B cell (primary cell): ENCODE results near the gene CUL4B. TPM values are rescaled to one million over a fixed set of nuclear protein-coding genes. Genes with fewer than 3 reads are reported as not detected.

ENCODE experiments used
- ATAC-seq: fragments of 200-7000 bp; cut with Tn5 transposase; one replicate; pipeline ENCODE4 v1.10.0; 2021; ENCODE audit warnings: low read depth, mild to moderate bottlenecking, moderate number of reproducible peaks, moderate library complexity
- CTCF ChIA-PET: fragments of 350-600 bp; sonication (Branson Sonifier 250); formaldehyde crosslinking; loops from one replicate; lab custom pipeline; 2021; ENCODE audit warnings: antibody characterized with exemption, inconsistent platforms; lab: Charles Lee
- POLR2A ChIA-PET: fragments of 350-600 bp; sonication (Branson Sonifier 250); formaldehyde crosslinking; loops from one replicate; lab custom pipeline; 2021; ENCODE audit warnings: antibody characterized with exemption; lab: Charles Lee
- DNase-seq: peaks from one replicate; pipeline ENCODE4 v3.0.0; 2013
- H2AFZ ChIP-seq: 2 replicates; pipeline ENCODE4 v1.6.1; 2012; ENCODE audit warnings: mild to moderate bottlenecking, low read depth, low read length; ENCODE audit not compliant: insufficient read depth, poor library complexity, severe bottlenecking
- H3K27ac ChIP-seq, 2 donors: 1 replicate in 1 of 2; 2 replicates in 1 of 2; pipeline ENCODE4 v1.5.1; 2012 to 2013; ENCODE audit warnings: low read length in 2 of 2, mild to moderate bottlenecking in 2 of 2, moderate library complexity in 1 of 2
- H3K27me3 ChIP-seq, 4 experiments: fragments of 200-600 bp in 1 of 4; sonication (generic) in 1 of 4; replicated peaks in 1 of 4; 1 replicate in 2 of 4; 2 replicates in 2 of 4; pipeline versions ENCODE4 v1.6.1 to v1.7.0; 2013 to 2016; ENCODE audit warnings: low read length in 3 of 4, mild to moderate bottlenecking in 2 of 4, mixed read lengths in 1 of 4, moderate library complexity in 1 of 4; ENCODE audit not compliant: insufficient read depth in 4 of 4, control insufficient read depth in 3 of 4; ENCODE audit errors: control extremely low read depth in 1 of 4
- H3K36me3 ChIP-seq, 2 experiments: replicated peaks in 1 of 2; 1 replicate in 1 of 2; 2 replicates in 1 of 2; pipeline versions ENCODE4 v1.6.1 to v1.7.1; 2013; ENCODE audit warnings: low read length in 1 of 2; ENCODE audit not compliant: insufficient read depth in 2 of 2, control insufficient read depth in 1 of 2; ENCODE audit errors: control extremely low read depth in 1 of 2, extremely low read depth in 1 of 2
- H3K4me1 ChIP-seq, 2 donors: fragments of 200-600 bp in 1 of 2; sonication (generic) in 1 of 2; 1 replicate in 1 of 2; 2 replicates in 1 of 2; pipeline versions ENCODE4 v1.5.1 to v1.6.1; 2013 to 2017; ENCODE audit warnings: low read length in 2 of 2; ENCODE audit not compliant: control insufficient read depth in 2 of 2, insufficient read depth in 2 of 2
- H3K4me2 ChIP-seq: replicated peaks from 2 replicates; pipeline ENCODE3; 2012; ENCODE audit warnings: mild to moderate bottlenecking, low read depth, low read length; ENCODE audit not compliant: poor library complexity, severe bottlenecking
- H3K4me3 ChIP-seq, 5 experiments: fragments of 200-600 bp in 1 of 5; sonication (generic) in 1 of 5; 1 replicate in 3 of 5; 2 replicates in 2 of 5; pipeline versions ENCODE4 v1.5.1 to v1.7.0; 2011 to 2016; ENCODE audit warnings: low read length in 4 of 5, mild to moderate bottlenecking in 4 of 5, low read depth in 2 of 5, control low read depth in 1 of 5, moderate library complexity in 1 of 5; ENCODE audit not compliant: insufficient read depth in 1 of 5; ENCODE audit errors: control extremely low read depth in 1 of 5, extremely low read depth in 1 of 5
- H3K79me2 ChIP-seq: fragments of 200-600 bp; sonication (generic); one replicate; pipeline ENCODE4 v1.6.0; 2016; ENCODE audit warnings: low read length; ENCODE audit not compliant: control insufficient read depth, insufficient read depth
- H3K9ac ChIP-seq: fragments of 200-600 bp; sonication (generic); 2 replicates; pipeline ENCODE4 v1.6.1; 2017; ENCODE audit warnings: mild to moderate bottlenecking, low read length, moderate library complexity
- H3K9me3 ChIP-seq, 3 donors: one replicate each; pipeline versions ENCODE4 v1.6.1 to v1.7.1; 2013; ENCODE audit warnings: low read length in 2 of 3; ENCODE audit not compliant: control insufficient read depth in 2 of 3, insufficient read depth in 1 of 3; ENCODE audit errors: control extremely low read depth in 1 of 3
- H4K20me1 ChIP-seq: 2 replicates; pipeline ENCODE4 v1.6.0; 2012; ENCODE audit warnings: mild to moderate bottlenecking, low read length; ENCODE audit not compliant: insufficient read depth, control insufficient read depth, poor library complexity, severe bottlenecking
- H3K27ac Mint-ChIP-seq: one replicate; pipeline ENCODE4 v1.8.0; 2021; ENCODE audit warnings: mixed read lengths
- H3K27me3 Mint-ChIP-seq: one replicate; pipeline ENCODE4 v1.8.0; 2021; ENCODE audit warnings: mixed read lengths
- H3K4me1 Mint-ChIP-seq: one replicate; pipeline ENCODE4 v1.8.0; 2021; ENCODE audit warnings: mixed read lengths
- H3K4me3 Mint-ChIP-seq: one replicate; pipeline ENCODE4 v1.8.0; 2021; ENCODE audit warnings: mixed read lengths
- H3K9me3 Mint-ChIP-seq: one replicate; pipeline ENCODE4 v1.8.0; 2022; ENCODE audit warnings: mixed read lengths; ENCODE audit not compliant: insufficient read depth
- CTCF ChIP-seq: fragments of 200-600 bp; IDR thresholded peaks from one replicate; pipeline ENCODE4 v1.8.0; 2022; ENCODE audit warnings: antibody characterized with exemption, mild to moderate bottlenecking
- EZH2 ChIP-seq: IDR thresholded peaks from 2 replicates; pipeline ENCODE4 v1.6.1; 2012; ENCODE audit warnings: borderline replicate concordance, low read depth, mild to moderate bottlenecking, moderate library complexity, low read length; ENCODE audit not compliant: insufficient read depth, poor library complexity, severe bottlenecking
- WGBS: methylation state at CpG from one replicate; pipeline ENCODE4 v1.1.5; 2013; ENCODE audit warnings: missing lambda C conversion rate; ENCODE audit not compliant: insufficient coverage; 5-methylcytosine and 5-hydroxymethylcytosine counted together
- intact Hi-C: fragments of 100-400 bp; cut with micrococcal nuclease; formaldehyde crosslinking; loops from one replicate; pipeline ENCODE4 v1.10.0; 2022
- polyA minus RNA-seq: library from RNA; depleted of rRNA, polyadenylated mRNA; stranded (reverse); fragments of >200 nt; gene quantifications from 2 replicates; pipeline ENCODE4 v1.2.3, GENCODE V29; 2012
- polyA plus RNA-seq: library from polyadenylated mRNA; depleted of rRNA; stranded (reverse); fragments of >200 nt; gene quantifications from 2 replicates; pipeline ENCODE4 v1.2.3, GENCODE V29; 2012
- total RNA-seq, 2 donors: library from RNA; stranded (reverse); fragments of 120-200 nt in 1 of 2; gene quantifications; 1 replicate in 1 of 2; 2 replicates in 1 of 2; pipeline versions ENCODE4 v1.2.3 to v1.2.4, GENCODE V29; 2013 to 2022

Gene CUL4B
- 53.5 and 56.1 TPM in 2 replicates for total RNA-seq
- 29.5 TPM for total RNA-seq (2013)
- 13.6 and 24.2 TPM in 2 replicates for polyA plus RNA-seq
- polyA minus RNA-seq = 4.9 and 8.3 TPM in 2 replicates

GRCh38 chrX:120560842-120561633, at the start of gene CUL4B:
TSS of gene CUL4B (minus strand) at chrX:120560962. CDS start at chrX:120560638, 324 bp downstream.
- WGBS = 0% methylated on average over 1 of the region's 54 CpGs
- peak within 1 kb of the TSS; percentile 98 for H3K4me3 Mint-ChIP-seq
- CTCF ChIA-PET = interaction anchor here (0.7 to 3.4 kb wide), 7 partner anchors 43 to 209 kb away, joined by 3 to 14 read pairs (median 3); partner anchors contain the start of gene MCTS1

More at GRCh38 chrX:120560842-120561633, at the start of gene CUL4B:
- TF ChIP-seq EZH2 (no peak), CTCF (no peak)
- DNase-seq (peak; percentile 91), ATAC-seq (peak; percentile 87)
- Mint-ChIP-seq H3K9me3 (no peaks in the 10 kb centered on the region), H3K27me3 (no peaks in the 10 kb centered on the region), H3K27ac (peak within 1 kb of the TSS; percentile 97), H3K4me1 (peaks cover 38% of the 10 kb centered on the region)
- Histone ChIP-seq H3K79me2 (peaks cover 36% of the 10 kb centered on the region), H3K4me1 (peaks cover 9 to 21% of the 10 kb centered on the region in 2 donors), H2AFZ (peak within 1 kb of the TSS; percentile 88), H3K27ac (peak within 1 kb of the TSS; percentile 96 to 97), H3K4me2 (peak within 1 kb of the TSS; percentile 74), H3K9me3 (no peaks in the 10 kb centered on the region), H3K4me3 (peak within 1 kb of the TSS; percentile 63 to 86 (median 79)), H3K9ac (peak within 1 kb of the TSS; percentile 80), H4K20me1 (no peaks in the 10 kb centered on the region), H3K36me3 (peaks cover 0 to 8% of the 10 kb centered on the region in 2 experiments), H3K27me3 (no peaks in the 10 kb centered on the region)
- intact Hi-C loops = loop anchor here (1.0 to 5.0 kb wide), 5 partner anchors 24 to 194 kb away; partner anchors contain the start of genes C1GALT1C1 and MCTS1
- POLR2A ChIA-PET = interaction anchor here (0.6 to 2.3 kb wide), 14 partner anchors 10 to 310 kb away, joined by 3 to 25 read pairs (median 5); partner anchors contain the start of genes C1GALT1C1 and MCTS1
